Measurements from ENCODE around the gene BCAS1.

The BCAS1 gene

GRCh38 chr20:53962388-53962787, 108.0 kb downstream of the BCAS1 start:
- DNase-seq (ENCODE audit: low read depth in 2 of 2) = no peak

- no peak for DNase-seq (ENCODE audit: low read depth in 2 of 2)
Observed at GRCh38 chr20:53961527-53961926, 108.9 kb downstream of the BCAS1 start.

- DNase-seq (ENCODE audit: low read depth in 2 of 2) = no peak
Observed at GRCh38 chr20:53960579-53961272, 109.7 kb downstream of the BCAS1 start.

- DNase-seq (ENCODE audit: low read depth in 2 of 2) = no peak
Observed at GRCh38 chr20:53959911-53960578, 110.3 kb downstream of the BCAS1 start.

- no peak for DNase-seq (ENCODE audit: low read depth in 2 of 2)
Observed at GRCh38 chr20:53958260-53958659, 112.1 kb downstream of the BCAS1 start.

- no peak for DNase-seq (ENCODE audit: low read depth in 2 of 2)
Observed at GRCh38 chr20:53957451-53958172, 112.8 kb downstream of the BCAS1 start.

- DNase-seq (ENCODE audit: low read depth in 2 of 2) = no peak
Observed at GRCh38 chr20:53956013-53956715, 114.2 kb downstream of the BCAS1 start.

- no peak for DNase-seq (ENCODE audit: low read depth in 2 of 2)
Observed at GRCh38 chr20:53954723-53955658, 115.4 kb downstream of the BCAS1 start.

- no peak for DNase-seq (ENCODE audit: low read depth in 2 of 2)
Observed at GRCh38 chr20:53952528-53953096, 117.8 kb downstream of the BCAS1 start.

GRCh38 chr20:53950578-53950977, 119.8 kb downstream of the BCAS1 start:
- no peak for DNase-seq (ENCODE audit: low read depth in 2 of 2)

GRCh38 chr20:53950031-53950430, 120.4 kb downstream of the BCAS1 start:
- no peak for DNase-seq (ENCODE audit: low read depth in 2 of 2)

- peak; percentile 55 to 66 for DNase-seq (ENCODE audit: low read depth in 2 of 2)
Observed at GRCh38 chr20:53949319-53949839, 121.0 kb downstream of the BCAS1 start.

- DNase-seq (ENCODE audit: low read depth in 2 of 2) = no peak
Observed at GRCh38 chr20:53948383-53949318, 121.7 kb downstream of the BCAS1 start.

GRCh38 chr20:53947501-53948195, 122.7 kb downstream of the BCAS1 start:
- no peak for DNase-seq (ENCODE audit: low read depth in 2 of 2)

GRCh38 chr20:53946106-53946505, 124.3 kb downstream of the BCAS1 start:
- DNase-seq (ENCODE audit: low read depth in 2 of 2) = no peak

GRCh38 chr20:53945478-53945877, 124.9 kb downstream of the BCAS1 start:
- DNase-seq (ENCODE audit: low read depth in 2 of 2) = no peak

- DNase-seq (ENCODE audit: low read depth in 2 of 2) = no peak
Observed at GRCh38 chr20:53944796-53945195, 125.6 kb downstream of the BCAS1 start.

- no peak for DNase-seq (ENCODE audit: low read depth in 2 of 2)
Observed at GRCh38 chr20:53943522-53944291, 126.7 kb downstream of the BCAS1 start.
